Stomach (tissue), 9 donors: Measurements from ENCODE around the gene BRWD1. TPM values are rescaled to one million over a fixed set of nuclear protein-coding genes. Genes with fewer than 3 reads are reported as not detected.

ENCODE experiments used
- DNase-seq, 2 donors: peaks; one replicate each; pipeline versions ENCODE4 v3.0.0 to v3.0.0-alpha.2; 2013 to 2019
- H3K27ac ChIP-seq, 5 donors: fragments of 200-600 bp in 4 of 5; sonication (generic) in 4 of 5; one replicate each; pipeline ENCODE4 v1.5.1; 2013 to 2019; ENCODE audit warnings: mild to moderate bottlenecking in 1 of 5, moderate library complexity in 1 of 5
- H3K27me3 ChIP-seq, 3 donors: fragments of 200-600 bp; sonication (generic); one replicate each; pipeline ENCODE4 v1.5.1; 2017 to 2019; ENCODE audit warnings: mixed run types in 1 of 3
- H3K36me3 ChIP-seq, 4 donors: fragments of 200-600 bp; sonication (generic); 1 replicate in 3 of 4; 2 replicates in 1 of 4; pipeline ENCODE4 v1.5.1; 2016 to 2019
- H3K4me1 ChIP-seq, 4 donors: fragments of 200-600 bp; sonication (generic); one replicate each; pipeline ENCODE4 v1.5.1; 2016 to 2019
- H3K4me3 ChIP-seq, 4 donors: fragments of 200-600 bp; sonication (generic) in 3 of 4; one replicate each; pipeline ENCODE4 v1.5.1; 2016 to 2019; ENCODE audit warnings: mild to moderate bottlenecking in 1 of 4
- H3K9me3 ChIP-seq, 4 donors: fragments of 200-600 bp; sonication (generic); one replicate each; pipeline ENCODE4 v1.5.1; 2016 to 2019
- CTCF ChIP-seq, 7 experiments: fragments of 450-650 bp in 4 of 7; fragments of 200-600 bp in 3 of 7; sonication (generic) in 3 of 7; IDR thresholded peaks; one replicate each; pipeline ENCODE4 v1.5.1; 2016 to 2019; ENCODE audit warnings: antibody characterized with exemption in 7 of 7, control low read depth in 2 of 7, mild to moderate bottlenecking in 1 of 7
- EP300 ChIP-seq: sonication (generic); formaldehyde crosslinking; IDR thresholded peaks from one replicate; pipeline ENCODE4 v1.6.1; 2017; ENCODE audit warnings: antibody characterized with exemption
- POLR2A ChIP-seq, 4 donors: fragments of 450-650 bp; IDR thresholded peaks; one replicate each; pipeline ENCODE4 v1.6.1; 2016; ENCODE audit warnings: antibody characterized with exemption in 4 of 4, control low read depth in 2 of 4, mild to moderate bottlenecking in 1 of 4, moderate library complexity in 1 of 4
- POLR2AphosphoS5 ChIP-seq, 3 donors: sonication (generic); formaldehyde crosslinking; IDR thresholded peaks; one replicate each; pipeline ENCODE4 v1.6.1; 2016; ENCODE audit warnings: antibody characterized with exemption in 3 of 3
- WGBS, 5 donors: extraction: QIAGEN DNeasy Blood & Tissue Kit in 3 of 5; methylation state at CpG; one replicate each; pipeline versions ENCODE4 v1.1.5 to v1.1.7; 2013 to 2018; 5-methylcytosine and 5-hydroxymethylcytosine counted together
- intact Hi-C: fragments of 100-400 bp; cut with DNase I; formaldehyde crosslinking; loops from one replicate; pipeline ENCODE4 v1.15.1; 2023; ENCODE audit warnings: low total_unique reads
- polyA plus RNA-seq, 3 donors: library from polyadenylated mRNA; stranded (reverse); fragments of 200-250 nt; gene quantifications; one replicate each; pipeline ENCODE4 v1.2.3, GENCODE V29; 2013
- total RNA-seq, 5 donors: library from RNA; depleted of rRNA; stranded (reverse); fragments of >200 nt; gene quantifications; one replicate each; pipeline versions ENCODE4 v1.1.0 to v1.2.3, GENCODE V29; 2014 to 2016
- donor health status: healthy with polysubstance abuse.
- donor health status: Bipolar disorder and iron deficiency.
- donor health status: healthy.

The BRWD1 gene
- total and polyA plus RNA-seq, 8 donors, result 5.9 to 216 (median 56.9) TPM

- 79 to 90% (median 86%) methylated on average over 13 of the region's 13 CpGs for WGBS, 5 donors
- Histone ChIP-seq H3K27ac (no peak overlapping the region), H3K36me3 (peaks cover 9 to 13% (median 10%) of the 10 kb centered on the region in 4 donors), H3K9me3 (no peaks in the 10 kb centered on the region), H3K27me3 (no peaks in the 10 kb centered on the region), H3K4me1 (no peaks in the 10 kb centered on the region), H3K4me3 (no peak overlapping the region)
- intact Hi-C loops, result no loop called here
- TF ChIP-seq POLR2AphosphoS5 (IDR thresholded peaks at IDR 0.05) (no peak), POLR2A (IDR thresholded peaks at IDR 0.05) (no peak), CTCF (IDR thresholded peaks at IDR 0.05) (no peak), EP300 (no peak)
- no peak for DNase-seq
These were observed 23.1 kb upstream of the BRWD1 start for GRCh38 chr21:39336457-39337008.

GRCh38 chr21:39334611-39335010 is 21.2 kb upstream of the BRWD1 start:
- H3K4me3 ChIP-seq, result no peak overlapping the region
- TF ChIP-seq POLR2A (IDR thresholded peaks at IDR 0.05) (no peak), POLR2AphosphoS5 (IDR thresholded peaks at IDR 0.05) (no peak), CTCF (IDR thresholded peaks at IDR 0.05) (no peak), EP300 (no peak)
- no peaks in the 10 kb centered on the region for H3K9me3 ChIP-seq
- 88 to 97% (median 95%) methylated on average over 4 of the region's 4 CpGs for WGBS, 5 donors
- no peak for DNase-seq
- no peak overlapping the region for H3K27ac ChIP-seq
- H3K4me1 ChIP-seq, result no peaks in the 10 kb centered on the region
- no peaks in the 10 kb centered on the region for H3K27me3 ChIP-seq
- intact Hi-C loops, result no loop called here
- H3K36me3 ChIP-seq, result no peaks in the 10 kb centered on the region

GRCh38 chr21:39332175-39332574 is 18.7 kb upstream of the BRWD1 start:
- no peak overlapping the region for H3K27ac ChIP-seq
- no peaks in the 10 kb centered on the region for H3K9me3 ChIP-seq
- intact Hi-C loops, result no loop called here
- no peaks in the 10 kb centered on the region for H3K36me3 ChIP-seq
- no peak for TF ChIP-seq POLR2A (IDR thresholded peaks at IDR 0.05)
- 39 to 67% (median 59%) methylated on average over 8 of the region's 8 CpGs for WGBS, 5 donors
- DNase-seq, result no peak
- H3K27me3 ChIP-seq, result no peaks in the 10 kb centered on the region
- H3K4me3 ChIP-seq, result no peak overlapping the region
- no peaks in the 10 kb centered on the region for H3K4me1 ChIP-seq

- Histone ChIP-seq H3K4me3 (no peak overlapping the region), H3K36me3 (no peaks in the 10 kb centered on the region), H3K27me3 (no peaks in the 10 kb centered on the region), H3K4me1 (no peaks in the 10 kb centered on the region), H3K9me3 (no peaks in the 10 kb centered on the region), H3K27ac (no peak overlapping the region)
- intact Hi-C loops, result no loop called here
- WGBS, 5 donors, result 66 to 82% (median 75%) methylated on average over 6 of the region's 6 CpGs
- TF ChIP-seq POLR2AphosphoS5 (IDR thresholded peaks at IDR 0.05) (no peak), CTCF (IDR thresholded peaks at IDR 0.05) (no peak), POLR2A (IDR thresholded peaks at IDR 0.05) (no peak), EP300 (no peak)
- DNase-seq, result no peak
These were observed 16.6 kb upstream of the BRWD1 start for GRCh38 chr21:39330001-39330400.

- no peak overlapping the region for H3K4me3 ChIP-seq
- WGBS, 5 donors, result 91 to 97% (median 94%) methylated on average over 7 of the region's 7 CpGs
- intact Hi-C loops, result no loop called here
- no peak for DNase-seq
- H3K36me3 ChIP-seq, result no peaks in the 10 kb centered on the region
- no peaks in the 10 kb centered on the region for H3K27me3 ChIP-seq
- H3K4me1 ChIP-seq, result no peaks in the 10 kb centered on the region
- TF ChIP-seq CTCF (IDR thresholded peaks at IDR 0.05) (no peak), POLR2A (IDR thresholded peaks at IDR 0.05) (no peak), POLR2AphosphoS5 (IDR thresholded peaks at IDR 0.05) (no peak), EP300 (no peak)
- H3K9me3 ChIP-seq, result no peaks in the 10 kb centered on the region
- no peak overlapping the region for H3K27ac ChIP-seq
These were observed 14.3 kb upstream of the BRWD1 start for GRCh38 chr21:39327727-39328126.
